ENCODE data around the gene ATP8A2.
"Not testable (repeated sequence)": the region's sequence is repeated elsewhere in the genome, so short reads cannot be mapped to it uniquely, and the experiment has no call there.

The ATP8A2 gene

DNA sequence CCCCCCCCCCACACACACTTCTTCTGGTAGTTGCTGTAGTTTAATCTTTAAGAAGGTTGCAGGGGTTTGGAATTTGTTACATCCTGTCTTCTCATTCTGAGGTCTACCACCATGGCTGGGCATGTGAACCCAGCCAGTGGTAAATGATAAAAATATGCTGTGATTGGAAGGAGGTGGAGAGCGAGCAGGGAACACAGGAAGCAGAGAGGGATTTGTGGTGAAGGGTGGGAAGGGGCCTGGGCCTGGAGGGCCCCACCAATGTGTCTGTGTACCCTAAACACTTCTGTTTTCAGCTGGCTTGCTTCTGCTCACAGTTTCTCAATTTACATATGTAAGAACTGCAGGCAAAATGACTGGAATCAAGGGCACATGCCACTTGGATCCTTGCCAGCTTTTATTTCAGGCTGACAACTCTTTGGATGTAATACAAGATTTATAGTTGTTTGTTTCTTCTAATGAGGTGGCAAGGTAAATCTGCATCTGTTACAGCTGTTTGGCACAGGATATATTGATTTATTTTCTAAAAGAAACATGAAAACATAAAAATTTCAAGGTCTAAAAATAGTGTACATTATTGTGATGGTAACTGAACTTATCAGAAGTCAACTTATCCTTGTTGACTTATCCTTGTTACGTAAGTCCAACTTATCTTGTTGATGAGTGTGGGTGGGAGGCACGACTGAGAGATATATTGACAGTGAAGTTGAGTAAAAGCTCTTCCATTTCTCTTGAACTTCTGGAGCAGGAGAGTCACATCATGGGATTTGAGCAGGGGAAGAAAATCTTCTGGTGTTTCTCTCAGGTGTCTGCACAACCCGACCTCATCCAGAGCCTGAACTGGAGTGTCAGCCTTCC lies 366.8 kb downstream of the ATP8A2 start:
- no peak for DNase-seq

DNA sequence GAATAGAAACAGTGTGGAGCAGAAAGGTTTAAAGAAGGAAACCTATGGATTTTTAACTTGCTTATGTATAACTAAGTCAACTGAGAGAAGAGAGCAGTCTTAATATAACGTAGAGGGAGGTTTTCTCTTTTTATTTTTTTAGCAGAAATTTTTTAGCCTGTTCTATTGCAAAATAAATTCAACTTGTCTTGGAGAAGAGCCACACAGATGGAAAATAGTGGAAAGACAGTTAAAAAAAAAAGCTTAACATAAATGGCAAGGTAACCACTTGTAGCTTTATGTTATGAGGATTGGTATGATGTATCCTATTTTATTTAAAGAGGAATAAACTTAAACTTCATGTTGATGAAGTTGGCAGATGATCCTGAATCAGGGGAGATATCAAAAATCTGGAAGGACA lies 367.6 kb downstream of the ATP8A2 start:
- no peak for DNase-seq

DNA sequence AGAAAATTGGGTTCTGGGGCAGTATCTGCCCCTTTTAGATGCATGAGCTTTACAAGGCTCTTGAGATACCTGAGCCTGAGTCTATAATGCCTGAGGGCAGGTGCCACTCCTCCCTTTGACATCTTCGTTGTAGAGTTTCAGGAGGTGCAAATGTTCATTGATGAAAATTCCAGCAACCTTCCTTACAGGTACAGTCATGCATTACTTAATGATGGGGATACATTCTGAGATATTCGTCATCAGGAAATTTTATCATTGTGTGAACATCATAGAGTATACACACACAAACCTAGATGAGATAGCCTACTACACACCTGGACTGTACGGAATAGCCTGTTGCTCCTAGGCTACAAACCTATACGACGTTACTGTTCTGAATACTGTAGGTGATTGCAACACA lies 370.0 kb downstream of the ATP8A2 start:
- DNase-seq = no peak

DNA sequence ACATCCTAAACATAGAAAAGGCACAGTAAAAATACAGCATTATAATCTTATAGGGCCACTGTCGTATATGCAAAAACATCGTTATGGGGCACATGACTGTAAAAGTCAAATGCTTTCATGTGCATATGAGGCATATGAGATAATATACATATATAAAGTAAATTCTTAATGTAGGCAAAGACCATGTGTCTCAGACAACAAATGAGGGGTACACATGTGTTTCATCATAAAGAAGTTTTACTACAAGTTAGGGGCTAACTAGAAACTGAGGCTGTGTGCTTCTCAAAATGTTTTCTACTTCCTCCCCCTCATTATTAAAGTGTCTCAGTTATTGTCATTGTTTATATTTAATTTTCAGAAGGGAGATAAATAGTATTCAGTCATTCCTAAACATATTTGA lies 370.4 kb downstream of the ATP8A2 start:
- DNase-seq = no peak

DNA sequence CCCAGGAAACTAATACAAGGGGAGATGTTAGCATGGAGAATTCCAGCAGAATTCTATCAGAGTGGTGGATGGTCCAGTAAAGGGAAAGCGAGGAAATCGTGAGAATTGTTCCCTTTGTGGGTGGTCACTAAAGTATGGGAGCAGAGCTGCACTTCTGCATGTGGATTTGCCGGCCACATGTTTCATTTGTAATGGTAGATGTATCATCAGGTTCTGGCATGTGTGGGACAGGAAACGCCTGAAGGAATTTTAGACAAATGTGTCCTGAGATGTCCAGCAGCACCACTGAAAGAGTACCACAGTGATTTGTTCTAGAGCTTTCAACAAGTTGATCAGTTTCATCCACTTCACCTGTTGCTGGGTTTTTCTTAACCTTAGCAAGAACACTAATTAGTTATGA lies 371.6 kb downstream of the ATP8A2 start:
- no peak for DNase-seq

DNA sequence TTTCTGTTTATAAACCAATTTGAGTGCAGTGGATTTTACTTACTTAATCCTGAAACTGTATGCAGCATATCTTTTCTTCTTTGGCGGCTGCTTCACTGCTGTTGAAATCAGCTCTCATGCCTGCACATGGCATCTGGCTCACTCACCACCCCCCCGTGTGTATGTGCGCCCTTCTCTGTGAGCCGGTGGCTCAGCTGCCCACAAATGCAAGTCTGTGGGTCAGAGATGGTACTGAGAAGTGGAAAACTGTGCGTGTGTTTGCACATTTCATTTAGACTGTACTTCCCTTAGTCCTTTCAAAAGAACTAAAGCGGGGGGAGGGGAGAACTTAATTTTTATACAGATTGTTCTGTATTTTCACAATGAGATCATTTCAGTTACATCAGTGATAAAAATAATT lies 372.4 kb downstream of the ATP8A2 start:
- DNase-seq = no peak

DNA sequence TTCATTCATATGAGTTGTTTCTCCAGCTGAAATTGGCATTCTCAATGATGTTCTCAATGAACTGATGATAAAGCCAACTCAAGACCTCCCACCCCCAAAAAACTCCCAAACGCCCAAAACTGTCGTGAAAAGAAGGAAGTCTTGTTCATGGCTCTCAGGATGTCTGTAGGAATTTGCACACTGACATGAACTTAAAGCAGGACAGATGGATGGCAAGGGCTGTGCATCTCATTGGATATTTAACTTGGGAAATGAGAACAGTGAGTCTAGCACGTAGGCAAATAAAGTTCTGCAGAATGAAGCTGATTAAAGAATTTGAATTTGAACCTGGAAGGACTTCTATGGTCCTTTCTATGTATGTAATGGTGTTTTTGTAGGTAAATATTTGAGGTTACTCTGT lies 374.4 kb downstream of the ATP8A2 start:
- no peak for DNase-seq

DNA sequence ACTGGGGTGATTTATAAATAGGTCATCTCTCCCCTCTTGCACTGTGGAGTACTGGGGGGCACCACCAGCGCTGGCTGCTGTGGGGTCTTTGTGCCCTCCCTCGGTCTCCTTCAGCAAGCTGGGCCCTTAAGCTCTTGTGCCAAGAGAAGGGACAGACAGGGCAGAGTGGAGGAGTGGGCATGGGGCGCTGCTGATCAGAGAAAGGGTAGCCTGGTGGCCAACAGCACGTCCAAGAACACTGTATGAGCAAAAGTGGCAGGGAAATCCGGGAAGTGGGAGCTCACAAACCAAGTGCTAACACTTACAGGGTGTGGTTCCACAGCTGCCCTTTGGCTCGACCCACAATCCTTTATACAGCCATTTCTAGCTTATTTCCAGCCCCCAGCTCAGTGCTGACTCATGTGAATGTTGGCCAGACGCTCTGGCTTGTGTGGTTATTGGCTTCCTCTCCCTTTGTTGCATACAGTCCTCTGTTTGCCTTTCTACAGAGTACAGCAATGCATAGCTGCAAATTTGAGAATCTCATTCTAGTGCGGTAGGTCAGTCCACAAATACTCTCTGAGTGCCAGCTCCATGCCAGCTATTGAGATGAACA lies 381.3 kb downstream of the ATP8A2 start:
- DNase-seq = no peak

DNA sequence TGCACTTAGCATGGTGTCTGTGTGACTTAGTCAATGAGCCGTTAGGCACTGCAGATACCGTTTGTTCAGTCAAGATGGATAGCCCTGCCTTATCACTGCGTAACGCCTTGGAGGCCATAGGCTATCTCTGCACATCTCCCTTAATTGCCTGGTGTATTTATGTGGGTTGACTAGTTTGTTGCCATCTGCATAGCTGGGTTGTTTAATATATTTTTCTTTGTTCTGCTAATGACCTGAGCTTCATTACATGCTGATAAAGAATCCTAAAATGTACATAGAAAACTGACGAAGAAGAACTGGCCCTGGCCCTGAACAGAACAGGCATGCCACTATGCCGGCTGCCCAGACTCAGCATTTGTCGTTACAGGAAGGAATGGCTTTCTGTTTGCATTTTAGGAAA lies 382.2 kb downstream of the ATP8A2 start:
- DNase-seq = no peak

DNA sequence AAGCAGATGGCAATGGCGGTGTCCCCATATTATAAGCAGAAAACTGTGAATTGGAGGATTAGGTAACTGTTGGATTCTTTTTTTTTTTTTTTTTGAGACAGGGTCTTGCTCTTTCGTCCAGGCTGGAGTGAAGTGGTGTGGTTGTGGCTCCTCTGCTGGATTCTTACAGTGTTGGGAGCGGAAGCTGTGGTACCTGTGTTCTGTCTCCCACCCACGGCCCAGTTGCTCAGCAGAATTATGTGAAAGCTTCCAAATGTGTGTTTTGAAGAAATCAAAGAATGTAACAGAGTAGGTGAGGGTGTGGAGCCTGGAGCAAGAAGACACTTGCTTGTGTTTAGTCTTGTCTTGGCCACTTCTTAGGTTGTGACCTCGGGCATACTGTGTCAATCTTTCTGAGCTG lies 384.5 kb downstream of the ATP8A2 start:
- no peak for DNase-seq

DNA sequence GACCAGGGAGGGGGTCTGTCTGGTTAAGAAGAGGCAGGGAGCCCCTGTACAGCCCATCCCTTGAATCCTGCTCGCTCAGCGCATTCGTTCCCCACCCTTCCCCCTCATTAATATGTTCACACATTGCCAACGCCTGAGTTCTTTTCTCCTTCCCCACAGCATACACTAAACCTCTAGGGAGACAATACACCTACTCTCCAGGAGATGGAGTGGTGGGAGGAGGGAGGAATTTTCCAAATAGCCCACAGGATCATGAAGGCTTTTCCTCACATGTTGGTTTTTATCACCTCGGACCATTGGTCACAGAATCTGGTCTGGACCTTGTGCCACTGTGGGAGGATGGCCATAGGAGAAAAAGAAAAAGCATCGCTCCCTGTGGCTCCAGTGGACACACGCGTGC lies 385.1 kb downstream of the ATP8A2 start:
- no peak for DNase-seq

DNA sequence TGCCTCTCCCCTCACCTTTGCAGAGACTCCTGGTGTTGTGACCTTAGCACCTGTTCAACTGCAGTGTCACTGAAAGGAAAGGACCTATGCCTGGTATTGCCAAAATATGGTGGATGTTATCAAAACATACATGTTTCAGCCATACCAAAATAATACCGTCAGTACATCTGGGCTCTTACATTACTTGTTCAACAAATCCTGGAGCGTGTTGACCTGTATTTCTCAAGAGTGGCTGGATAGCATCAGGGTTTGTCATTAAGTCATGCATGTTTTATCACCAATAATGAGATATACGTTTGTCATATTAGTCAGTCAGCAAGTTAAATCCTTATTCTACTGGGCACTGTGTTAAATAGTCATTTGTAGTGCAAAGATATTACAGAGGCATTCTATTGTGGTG lies 389.3 kb downstream of the ATP8A2 start:
- DNase-seq = no peak

DNA sequence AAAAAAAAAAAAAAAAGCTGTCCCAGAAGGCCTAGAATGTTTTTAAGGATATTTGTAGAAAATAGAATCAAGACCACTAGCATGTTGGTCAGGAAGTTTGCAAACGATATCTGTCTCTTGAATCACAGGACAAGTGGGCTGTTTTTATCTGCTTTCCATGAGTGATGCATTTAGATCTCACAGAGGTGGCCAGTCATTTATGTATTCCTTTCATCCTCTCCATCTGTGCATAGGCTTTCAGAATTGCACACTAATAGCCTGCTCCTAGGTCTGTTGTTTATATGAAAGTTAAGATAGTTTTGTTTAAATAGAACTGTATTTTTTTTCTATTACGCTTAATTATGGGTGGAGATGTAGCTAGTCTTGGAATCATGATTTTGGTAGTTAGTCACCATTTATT lies 390.5 kb downstream of the ATP8A2 start:
- DNase-seq = no peak

DNA sequence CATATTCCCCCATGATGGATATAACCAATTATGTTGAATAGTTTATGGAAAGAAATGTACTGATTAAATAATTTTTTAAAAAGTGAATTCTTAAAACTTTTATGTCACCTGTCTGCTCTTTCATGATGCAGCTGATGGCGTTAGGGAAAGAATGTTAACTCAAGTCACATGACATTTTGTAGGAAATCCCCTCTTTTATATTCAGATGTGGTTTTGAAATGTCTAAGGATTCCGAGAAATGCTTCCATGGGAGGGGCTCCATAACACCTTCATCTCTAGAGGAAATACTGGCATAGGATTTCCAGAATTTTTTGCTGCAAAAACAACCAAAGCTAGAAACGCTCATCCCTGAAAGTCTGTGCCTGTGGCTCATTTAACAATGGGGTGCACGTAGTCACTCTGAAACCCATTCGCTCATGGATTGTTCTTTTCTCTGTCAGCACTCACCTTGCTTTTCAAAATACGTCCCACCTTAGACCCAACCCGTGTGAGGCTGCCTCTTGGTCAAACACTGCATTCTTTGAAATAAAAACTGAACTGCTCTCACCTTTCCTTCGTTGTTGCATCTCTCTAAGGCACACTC lies 391.1 kb downstream of the ATP8A2 start:
- DNase-seq = no peak

DNA sequence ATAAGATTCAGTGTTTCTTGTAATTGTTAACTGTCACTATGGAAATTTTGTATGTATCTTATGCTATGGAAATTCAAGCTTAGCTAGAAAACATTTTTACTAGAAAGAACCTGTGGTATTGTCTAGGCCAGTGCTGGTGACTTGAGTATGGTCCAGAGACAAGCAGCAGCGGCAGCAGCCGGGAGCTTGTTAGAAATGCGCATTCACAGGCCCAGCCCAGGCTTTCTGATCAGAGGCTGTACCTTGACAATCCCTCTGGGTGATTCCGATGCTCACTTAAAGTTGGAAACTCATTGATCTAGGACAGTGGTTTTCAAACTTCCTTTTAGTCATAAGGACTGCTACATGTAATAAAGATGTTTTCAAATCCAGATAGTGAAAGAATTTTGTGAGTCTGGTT lies 392.6 kb downstream of the ATP8A2 start:
- no peak for DNase-seq

DNA sequence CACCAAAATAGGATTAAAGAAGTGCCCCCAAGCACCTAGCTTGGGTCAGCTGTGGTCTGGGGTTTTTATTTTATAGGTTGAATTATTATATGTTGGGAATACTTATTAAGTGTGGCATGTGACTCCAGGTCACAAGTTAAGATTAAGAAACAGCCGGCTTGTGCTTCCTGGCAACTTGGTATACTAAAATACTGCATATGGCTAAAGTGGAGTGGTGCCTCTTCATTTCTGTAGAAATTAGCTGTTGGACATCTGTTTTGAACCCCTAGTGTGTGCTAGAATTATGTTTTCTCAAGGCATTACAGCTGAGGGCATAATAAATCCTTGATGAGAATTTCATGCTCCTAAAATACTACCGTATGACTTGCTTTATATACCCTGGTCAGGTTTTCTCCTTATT lies 393.5 kb downstream of the ATP8A2 start:
- DNase-seq = no peak

DNA sequence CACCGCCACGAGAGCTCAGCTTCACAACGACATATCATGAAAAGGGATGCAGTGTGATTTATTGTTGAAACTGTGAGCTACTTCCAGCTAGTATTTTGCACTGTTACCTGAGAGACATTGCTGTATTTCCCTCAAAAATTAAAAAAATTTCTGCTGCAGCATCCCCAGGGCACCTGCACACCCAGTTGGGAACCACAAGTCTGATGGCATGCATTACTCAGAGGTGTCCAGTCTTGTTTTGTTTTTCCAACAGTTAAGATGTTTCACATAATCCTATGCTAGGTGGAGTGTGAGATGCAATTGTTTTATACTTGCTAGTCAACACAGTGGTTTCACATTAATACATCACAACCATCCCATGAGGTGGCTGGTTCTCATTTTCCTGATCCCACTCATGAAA lies 394.8 kb downstream of the ATP8A2 start:
- DNase-seq = no peak

DNA sequence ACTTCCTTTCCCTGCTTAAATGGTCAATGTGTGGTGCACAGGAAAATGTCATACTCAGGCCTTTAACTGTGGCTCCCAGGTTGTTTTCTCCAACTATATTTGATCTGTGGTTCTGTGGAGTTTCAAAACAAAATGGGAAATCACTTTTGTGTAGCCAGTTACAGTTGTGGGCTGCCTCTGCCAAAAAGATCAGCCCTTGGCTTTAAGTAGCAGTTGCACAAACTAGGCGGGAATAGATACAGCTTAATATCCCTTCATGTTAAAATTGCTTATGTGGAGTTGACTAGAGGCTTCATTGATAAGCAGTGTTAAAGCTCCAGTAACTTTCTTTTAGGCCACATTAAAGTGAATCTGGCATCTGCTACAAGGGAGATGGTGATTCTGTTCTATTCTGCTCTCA lies 395.2 kb downstream of the ATP8A2 start:
- DNase-seq = no peak

DNA sequence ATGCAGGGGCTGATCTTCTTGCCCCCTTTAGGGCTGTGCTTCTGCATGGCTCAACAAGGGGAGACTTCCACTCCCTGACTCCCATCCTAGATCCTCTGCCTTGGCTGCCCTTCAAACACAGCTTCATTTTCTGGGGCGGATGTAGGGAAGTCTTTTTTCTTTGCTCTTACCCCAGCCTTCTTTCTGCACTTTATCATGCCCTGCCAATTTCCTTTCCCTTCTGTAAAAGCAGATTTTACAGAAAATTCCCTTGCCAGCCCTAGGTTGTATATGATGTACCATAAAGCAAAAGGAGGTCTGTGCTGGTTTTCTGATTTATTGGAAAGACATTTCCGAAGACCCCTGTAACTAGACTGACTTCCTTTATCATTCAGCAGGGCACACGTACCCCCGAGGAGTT lies 396.6 kb downstream of the ATP8A2 start:
- no peak for DNase-seq

DNA sequence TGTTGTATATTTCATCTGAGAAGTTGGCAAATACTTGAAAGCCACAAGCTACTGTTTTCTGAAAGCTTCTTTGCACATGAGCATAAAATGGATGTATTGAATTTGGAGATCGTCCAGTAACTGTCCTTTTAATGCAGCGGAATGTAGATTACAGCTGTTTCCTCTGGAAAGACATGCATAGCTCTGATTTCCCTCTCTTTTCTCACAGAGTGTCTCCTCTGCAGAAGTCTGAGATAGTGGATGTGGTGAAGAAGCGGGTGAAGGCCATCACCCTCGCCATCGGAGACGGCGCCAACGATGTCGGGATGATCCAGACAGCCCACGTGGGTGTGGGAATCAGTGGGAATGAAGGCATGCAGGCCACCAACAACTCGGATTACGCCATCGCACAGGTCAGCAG lies 397.1 kb downstream of the ATP8A2 start:
- no peak for DNase-seq

DNA sequence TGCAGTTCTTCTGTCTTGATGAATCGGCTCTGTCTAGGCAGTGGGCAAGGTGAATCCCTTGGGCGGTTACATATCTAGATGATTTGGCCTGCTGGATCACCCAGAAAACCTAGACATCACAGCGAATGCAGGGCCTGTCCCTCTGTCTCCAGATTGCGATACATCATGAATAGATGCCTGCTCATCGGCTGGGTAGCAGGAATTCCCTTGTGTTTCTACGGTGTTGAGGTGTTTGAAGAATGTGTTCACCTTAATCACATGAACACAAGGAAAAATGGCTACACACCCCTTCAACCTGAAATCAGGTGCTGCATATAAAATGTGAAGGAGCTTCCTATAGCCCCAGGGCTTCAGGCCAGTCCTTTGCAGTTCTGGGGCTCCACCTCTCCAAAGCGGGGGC lies 398.8 kb downstream of the ATP8A2 start:
- no peak for DNase-seq

DNA sequence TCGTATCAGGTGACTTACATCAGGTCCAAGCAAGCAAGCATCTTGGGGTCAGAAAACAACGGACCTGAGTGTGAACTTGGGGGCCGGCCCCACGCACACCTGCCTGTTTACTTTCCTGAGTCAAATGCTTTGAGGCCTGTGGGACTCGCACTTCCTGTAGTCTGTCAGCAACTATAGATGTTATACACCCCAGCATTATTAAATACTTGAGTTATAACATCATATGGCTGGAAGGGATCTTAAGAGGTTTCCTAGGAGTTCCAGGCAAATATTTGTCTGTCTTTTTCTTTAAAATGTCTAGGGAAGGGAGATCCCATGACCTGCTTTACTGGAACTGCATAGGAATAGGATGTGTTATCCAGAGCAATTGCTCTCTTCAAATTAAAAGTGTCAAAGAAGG lies 399.4 kb downstream of the ATP8A2 start:
- no peak for DNase-seq

DNA sequence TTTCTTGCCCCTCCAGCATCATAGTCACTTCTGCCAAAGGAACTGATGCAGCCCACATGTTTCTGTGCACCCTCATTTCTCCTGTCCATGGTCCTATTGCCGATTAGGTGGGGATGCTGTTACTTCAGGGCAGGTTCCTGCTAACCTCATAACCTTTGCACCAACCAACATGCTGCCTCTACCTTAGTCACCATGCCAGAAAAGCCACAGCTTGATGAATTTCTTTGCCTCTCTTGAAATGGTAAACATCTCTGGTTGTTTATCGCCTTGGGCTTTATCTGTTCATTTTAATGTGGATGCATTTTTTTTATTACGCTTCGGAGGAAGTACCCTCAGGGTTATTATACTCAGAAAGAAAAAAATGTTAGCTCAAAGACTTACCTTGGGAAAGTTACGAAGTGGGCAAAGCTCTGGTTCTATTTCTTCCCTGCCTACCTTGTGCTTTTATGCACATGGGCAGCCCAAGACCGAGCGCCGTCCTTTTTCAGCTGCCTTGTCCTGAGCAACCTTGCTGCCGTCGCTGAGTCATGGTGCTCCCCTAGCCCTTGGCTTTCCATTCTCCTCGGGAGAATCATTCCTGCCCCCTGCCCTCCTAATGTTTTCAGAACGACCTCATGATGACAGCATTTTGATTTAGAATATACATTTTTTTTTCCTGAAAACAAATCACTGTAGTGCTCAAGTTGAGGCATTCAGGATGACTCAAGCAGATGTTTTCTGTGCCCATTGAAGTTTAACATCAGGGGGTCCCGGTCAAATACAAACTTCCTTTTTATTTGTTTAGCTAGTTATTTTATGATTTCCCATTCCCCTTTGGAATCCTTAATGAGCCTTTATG lies 400.1 kb downstream of the ATP8A2 start:
- no peak for DNase-seq

DNA sequence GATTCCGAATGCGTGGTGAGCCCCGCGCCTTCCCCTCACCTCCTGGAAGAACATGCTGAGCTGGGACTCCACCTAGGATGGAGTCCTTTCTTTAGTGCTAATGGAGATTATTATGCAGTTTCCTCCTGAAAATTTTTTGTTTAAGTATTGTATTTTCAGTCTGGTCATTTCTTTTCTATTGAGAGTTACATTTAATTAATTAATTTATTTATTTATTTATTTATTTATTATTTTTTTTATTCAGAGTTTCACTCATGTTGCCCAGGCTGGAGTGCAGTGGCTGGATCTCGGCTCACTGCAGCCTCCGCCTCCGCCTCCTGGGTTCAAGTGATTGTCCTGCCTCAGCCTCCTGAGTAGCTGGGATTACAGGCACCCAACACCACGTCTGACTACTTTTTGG lies 400.8 kb downstream of the ATP8A2 start:
- DNase-seq = not testable (repeated sequence)

Data from CD4-positive, alpha-beta T cell treated with Interleukin-6 for 4 hours (primary cell).